Measurements from ENCODE around the gene DNAH6. TPM values are rescaled to one million over a fixed set of nuclear protein-coding genes. Genes with fewer than 3 reads are reported as not detected.

The DNAH6 gene
- total and polyA plus RNA-seq, 10 of the 15 experiments (the other 5 are each of a cell fraction or from before 2014, with no cell fraction given), result 0.07 to 1.0 (median 0.29) TPM

- Histone ChIP-seq H4K20me1 (ENCODE audit: control insufficient read depth, insufficient read depth) (no peaks in the 10 kb centered on the region; the same call in 1 of the 2 replicates), H3K4me2 (ENCODE audit: control insufficient read depth, insufficient read depth) (no peak overlapping the region), H3K27me3 (replicated peaks in 1 of 2; ENCODE audit: control insufficient read depth in 2 of 2, insufficient read depth in 2 of 2, low read length in 1 of 2) (peaks cover 0 to 8% of the 10 kb centered on the region in 2 experiments; a peak in 2 of 4 replicates), H3K36me3 (ENCODE audit: control insufficient read depth in 2 of 2, insufficient read depth in 2 of 2, low read length in 1 of 2) (no peaks in the 10 kb centered on the region), H3K4me3 (no peak overlapping the region), H3K9me3 (replicated peaks; ENCODE audit: control insufficient read depth, insufficient read depth, low read length) (no peaks in the 10 kb centered on the region; the same call in 2 of the 3 replicates), H3K79me2 (ENCODE audit: control insufficient read depth, insufficient read depth, low read length) (no peaks in the 10 kb centered on the region), H2AFZ (ENCODE audit: control insufficient read depth, low read depth, low read length) (no peak overlapping the region), H3K27ac (ENCODE audit: control insufficient read depth, insufficient read depth) (no peak overlapping the region), H3K4me1 (ENCODE audit: control insufficient read depth, insufficient read depth, low read length) (peaks cover 6% of the 10 kb centered on the region), H3K9ac (ENCODE audit: control insufficient read depth, insufficient read depth, low read length) (no peak overlapping the region)
- ChIA-PET CTCF (no interaction called here), POLR2A (no interaction called here), SMC1A (ENCODE audit: uncharacterized antibody, unreplicated experiment) (no interaction called here), RAD21 (ENCODE audit: unreplicated experiment) (no interaction called here)
- TF ChIP-seq IRF5 (IDR thresholded peaks at IDR 0.05; ENCODE audit: borderline replicate concordance) (no peak), ZSCAN29 (IDR thresholded peaks at IDR 0.05) (no peak), CREB1 (IDR thresholded peaks at IDR 0.05; ENCODE audit: low read depth) (no peak), EP300 (IDR thresholded peaks at IDR 0.05; ENCODE audit: borderline replicate concordance in 1 of 2, control insufficient read depth in 1 of 2, low read depth in 2 of 2, low read length in 2 of 2) (no peak), POLR2AphosphoS2 (IDR thresholded peaks at IDR 0.05; ENCODE audit: low read depth, low read length) (no peak), BHLHE40 (IDR thresholded peaks at IDR 0.05; ENCODE audit: borderline replicate concordance in 1 of 2, low read depth in 2 of 2, low read length in 1 of 2) (no peak), IKZF2 (IDR thresholded peaks at IDR 0.05) (no peak), POLR2A (IDR thresholded peaks at IDR 0.05; ENCODE audit: low read depth, low read length) (no peak), MAX (IDR thresholded peaks at IDR 0.05; ENCODE audit: low read depth, low read length) (no peak), PML (IDR thresholded peaks at IDR 0.05; ENCODE audit: low read length) (no peak), RELA (IDR thresholded peaks at IDR 0.05; ENCODE audit: borderline replicate concordance, partially characterized antibody) (no peak), IRF4 (IDR thresholded peaks at IDR 0.05; ENCODE audit: low read depth, low read length) (no peak), MEF2A (IDR thresholded peaks at IDR 0.05; ENCODE audit: insufficient read depth, low read depth, low read length) (no peak), KAT2A (conservative IDR thresholded peaks at IDR 0.05; ENCODE audit: control insufficient read depth, low read depth, low read length) (no peak), ZNF24 (IDR thresholded peaks at IDR 0.05) (no peak), CBX3 (IDR thresholded peaks at IDR 0.05; ENCODE audit: borderline replicate concordance, low read depth) (no peak), CHD1 (IDR thresholded peaks at IDR 0.05; ENCODE audit: low read depth, low read length) (no peak)
- 55% methylated on average over 11 of the region's 11 CpGs for WGBS (ENCODE audit: insufficient coverage, insufficient replicate concordance, low lambda C conversion rate, missing lambda C conversion rate)
- BruUV-seq (replicated peaks), result no TSS peak
- in situ Hi-C loops (cut with MboI), result no loop called here
- no peak for ATAC-seq
- intact Hi-C loops (cut with micrococcal nuclease; ENCODE audit: unreplicated experiment), result no loop called here
- DNase-seq (ENCODE audit: low read depth, low spot score), result no peak
- FAIRE-seq, result no peak
These were observed 313.8 kb downstream of the DNAH6 start for GRCh38 chr2:84830095-84830494.

All from GM12878 (cell line).